Measurements from ENCODE around the gene STOML1. TPM values are rescaled to one million over a fixed set of nuclear protein-coding genes. Genes with fewer than 3 reads are reported as not detected.

Gene STOML1
- total RNA-seq (2014; rRNA removed; shearing (Covaris generic)): 14.1 and 19.9 TPM in 2 replicates

DNA sequence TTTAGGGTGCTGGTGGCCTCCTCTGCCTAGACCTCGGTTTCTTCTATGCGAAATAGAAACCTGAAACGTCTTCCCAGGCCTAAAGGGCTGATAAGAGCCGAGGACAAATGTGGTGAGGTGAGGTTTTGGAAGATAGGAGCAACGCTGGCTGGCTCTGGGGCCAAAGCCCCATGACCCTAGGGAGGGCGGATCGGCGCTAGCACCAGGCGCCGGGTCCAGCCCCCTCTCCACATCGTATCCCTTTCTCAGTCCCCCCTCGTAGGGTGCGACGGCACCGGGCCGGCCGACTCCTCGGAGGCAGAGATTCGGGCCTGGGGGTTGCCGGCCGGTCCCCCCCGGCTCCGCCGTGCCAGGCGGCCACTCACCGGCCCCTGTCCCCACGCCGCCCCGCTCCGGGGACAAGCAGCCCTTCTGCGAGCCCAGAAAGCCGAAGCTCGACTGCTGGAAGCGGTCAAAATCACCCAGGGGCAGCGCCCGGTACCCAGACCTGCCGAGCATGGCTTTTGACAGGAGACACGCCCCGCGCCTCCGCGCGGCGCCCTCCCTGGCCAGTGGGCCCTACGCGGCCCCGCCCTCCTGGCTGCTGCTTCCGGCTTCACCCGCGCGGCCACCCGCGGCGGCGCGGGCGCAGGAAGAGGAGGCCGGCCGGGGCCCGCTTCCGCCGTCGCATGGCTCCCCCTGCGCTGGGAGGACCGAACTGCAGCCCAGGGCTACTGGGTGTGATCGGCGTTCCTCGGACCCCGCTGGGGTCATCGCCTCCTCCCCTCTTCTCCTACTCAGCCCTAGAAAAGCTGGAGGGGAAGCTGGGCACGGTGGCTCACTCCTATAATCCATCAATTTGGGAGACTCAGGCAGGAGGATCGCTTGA lies at the start of gene STOML1:
Gene STOML1 (minus strand): TSS at position 570 of the 868 bp plus-strand sequence. CDS start 72 bp downstream, at position 498.
- peak; percentile 97 for DNase-seq (ENCODE audit: low read depth)

GRCh38 chr15:74041311-74041756 lies 49.2 kb upstream of the STOML1 start:
- no peak for DNase-seq (ENCODE audit: low read depth)

GRCh38 chr15:74040109-74040850 lies 48.2 kb upstream of the STOML1 start:
- DNase-seq (ENCODE audit: low read depth): peak; percentile 91

- no peak for DNase-seq (ENCODE audit: low read depth)
These were observed 47.5 kb upstream of the STOML1 start for GRCh38 chr15:74039656-74040010.

DNA sequence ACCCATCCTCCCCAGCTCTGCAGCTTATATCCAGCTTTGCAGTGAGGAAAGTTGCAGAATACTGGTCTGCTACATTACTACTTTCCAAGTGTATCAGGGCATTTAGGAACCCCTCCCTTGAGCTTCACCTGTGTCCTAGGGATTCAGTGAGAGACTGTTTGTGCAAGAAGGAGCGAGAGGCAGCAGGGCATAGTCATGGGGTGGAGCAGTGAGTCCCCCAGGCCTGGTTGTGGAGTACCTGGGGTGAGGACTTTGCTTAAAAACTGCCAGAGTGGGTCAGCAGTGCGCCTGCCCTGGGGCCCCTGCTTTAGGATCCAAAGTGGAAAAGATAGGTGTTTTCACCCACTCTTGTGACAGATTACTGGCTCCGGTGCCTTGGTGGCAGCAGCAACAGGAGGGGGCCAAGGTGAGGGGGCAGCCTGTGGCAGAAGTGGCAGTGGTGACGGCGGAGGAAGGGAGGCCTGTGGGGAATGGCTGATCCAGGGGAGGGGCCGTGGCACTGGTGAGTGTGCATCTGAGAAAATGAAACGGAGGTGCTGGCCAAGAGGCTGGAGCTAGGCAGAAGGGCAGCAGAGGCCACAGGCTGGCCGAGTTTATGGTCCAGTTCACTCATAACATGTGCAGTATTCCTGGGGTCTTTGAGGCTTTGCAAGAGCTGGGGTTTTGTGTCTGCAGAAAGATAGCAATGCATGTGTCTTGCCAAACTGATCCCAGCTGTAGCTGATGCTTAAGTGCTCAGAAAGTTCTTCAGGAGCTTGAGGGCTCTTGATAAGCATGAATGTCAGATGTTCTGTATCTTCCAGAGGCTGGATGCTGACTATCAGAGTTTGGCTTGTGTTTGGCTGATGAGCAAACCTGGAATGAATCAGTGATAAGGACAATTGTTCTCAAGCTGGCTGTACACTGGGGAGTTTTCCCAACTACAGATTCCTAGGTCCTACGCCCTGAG lies 46.9 kb upstream of the STOML1 start:
- no peak for DNase-seq (ENCODE audit: low read depth)

DNA sequence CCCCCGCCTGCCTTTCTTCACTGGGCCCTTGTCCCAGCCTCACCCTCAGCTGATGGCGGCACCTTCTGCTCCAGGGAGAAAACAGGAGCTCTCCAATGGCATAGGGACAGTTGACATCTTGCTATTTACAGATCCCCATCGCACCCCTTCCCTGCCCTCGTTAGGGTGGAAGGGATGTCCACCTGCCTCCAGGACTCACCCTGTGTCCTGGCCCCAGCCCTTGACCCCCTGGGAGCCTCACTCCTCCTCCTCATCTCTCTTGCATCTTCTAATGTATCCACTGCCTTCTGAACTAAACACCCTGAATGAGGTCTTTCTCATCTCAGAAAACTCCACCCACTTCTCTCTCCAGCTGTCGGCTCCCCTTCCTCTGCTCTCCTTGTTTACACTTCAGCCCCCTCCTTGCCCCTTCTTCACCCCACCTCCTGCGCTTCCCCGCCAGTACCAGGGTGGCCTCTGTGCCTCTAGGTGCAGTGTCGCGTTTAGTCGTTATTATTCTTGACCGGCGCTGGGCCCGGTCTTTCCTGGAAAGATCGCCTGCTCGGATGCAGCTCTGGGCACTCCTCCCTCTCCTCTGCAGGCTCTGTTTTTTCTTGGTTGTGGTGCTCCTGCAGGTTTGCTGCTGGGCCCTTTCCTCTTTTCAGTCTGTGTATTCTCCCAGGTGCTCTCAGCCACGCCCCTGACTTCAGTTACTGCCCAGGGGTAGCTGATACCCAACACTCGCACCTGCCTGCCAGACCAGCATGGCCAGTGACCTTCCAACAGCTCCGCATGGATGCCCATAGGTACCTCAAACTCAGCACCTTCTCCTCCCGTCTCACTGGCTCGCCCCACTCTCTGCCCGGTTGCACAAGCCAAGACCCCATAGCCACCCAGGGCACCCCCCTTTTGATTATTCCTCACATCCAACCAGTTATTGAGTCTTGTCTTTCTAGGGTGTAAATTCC lies 45.3 kb upstream of the STOML1 start:
- DNase-seq (ENCODE audit: low read depth): no peak

- peak; percentile 38 for DNase-seq (ENCODE audit: low read depth)
These were observed 44.4 kb upstream of the STOML1 start for GRCh38 chr15:74036271-74037170.

DNA sequence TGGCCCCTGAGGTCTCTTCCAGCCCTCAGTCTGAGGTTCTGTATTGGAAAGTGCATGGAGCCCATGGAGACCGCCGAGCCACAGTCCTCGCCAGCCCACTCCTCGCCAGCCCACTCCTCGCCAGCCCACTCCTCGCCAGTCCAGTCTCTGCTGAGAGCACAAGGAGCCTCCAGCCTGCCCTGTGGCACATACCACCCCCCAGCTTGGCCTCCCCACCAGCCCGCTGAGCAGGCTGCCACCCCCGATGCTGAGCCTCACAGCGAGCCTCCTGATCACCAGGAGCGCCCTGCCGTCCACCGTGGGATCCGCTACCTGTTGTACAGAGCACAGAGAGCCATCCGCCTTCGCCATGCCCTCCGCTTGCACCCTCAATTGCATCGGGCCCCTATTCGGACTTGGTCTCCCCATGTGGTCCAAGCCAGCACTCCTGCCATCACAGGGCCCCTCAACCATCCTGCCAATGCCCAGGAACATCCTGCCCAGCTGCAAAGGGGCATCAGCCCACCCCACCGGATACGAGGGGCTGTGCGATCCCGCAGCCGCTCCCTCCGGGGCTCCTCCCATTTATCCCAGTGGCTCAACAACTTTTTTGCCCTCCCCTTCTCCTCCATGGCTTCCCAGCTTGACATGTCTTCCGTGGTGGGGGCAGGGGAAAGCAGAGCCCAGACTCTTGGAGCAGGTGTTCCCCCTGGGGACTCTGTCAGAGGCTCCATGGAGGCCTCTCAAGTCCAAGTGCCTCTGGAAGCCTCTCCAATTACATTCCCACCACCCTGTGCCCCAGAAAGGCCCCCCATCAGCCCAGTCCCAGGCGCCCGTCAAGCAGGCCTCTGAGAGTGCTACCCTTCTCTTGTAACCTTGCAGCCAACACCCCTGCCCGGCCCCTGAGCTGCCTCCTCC lies 43.3 kb upstream of the STOML1 start:
- DNase-seq (ENCODE audit: low read depth): no peak

DNA sequence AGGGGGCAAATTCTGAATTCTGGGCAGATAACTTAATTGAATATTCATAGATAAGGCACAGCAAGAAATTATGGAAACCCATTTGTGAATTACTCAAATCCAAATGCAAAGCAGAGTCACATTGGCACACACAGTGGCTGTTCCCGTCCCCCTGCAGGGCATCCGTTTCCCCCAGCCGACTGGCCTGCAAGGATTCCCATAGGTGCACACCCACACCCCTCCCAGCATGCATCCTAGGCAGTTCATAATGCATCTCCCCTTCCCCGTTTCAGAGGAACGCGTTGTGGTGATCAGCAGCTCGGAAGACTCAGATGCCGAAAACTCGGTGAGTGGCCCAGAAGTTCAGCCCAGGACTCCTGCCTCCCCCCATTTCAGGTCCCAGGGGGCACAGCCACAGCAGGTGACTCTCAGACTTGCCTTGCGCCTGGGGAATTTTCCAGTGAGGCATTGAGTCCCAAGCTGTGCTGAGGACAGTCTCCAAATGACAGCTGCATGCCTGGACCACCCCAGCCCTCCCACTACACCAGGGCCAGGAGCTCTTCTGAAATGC lies 42.2 kb upstream of the STOML1 start:
- no peak for DNase-seq (ENCODE audit: low read depth)

- DNase-seq (ENCODE audit: low read depth): no peak
These were observed 40.8 kb upstream of the STOML1 start for GRCh38 chr15:74032606-74033561.

DNA sequence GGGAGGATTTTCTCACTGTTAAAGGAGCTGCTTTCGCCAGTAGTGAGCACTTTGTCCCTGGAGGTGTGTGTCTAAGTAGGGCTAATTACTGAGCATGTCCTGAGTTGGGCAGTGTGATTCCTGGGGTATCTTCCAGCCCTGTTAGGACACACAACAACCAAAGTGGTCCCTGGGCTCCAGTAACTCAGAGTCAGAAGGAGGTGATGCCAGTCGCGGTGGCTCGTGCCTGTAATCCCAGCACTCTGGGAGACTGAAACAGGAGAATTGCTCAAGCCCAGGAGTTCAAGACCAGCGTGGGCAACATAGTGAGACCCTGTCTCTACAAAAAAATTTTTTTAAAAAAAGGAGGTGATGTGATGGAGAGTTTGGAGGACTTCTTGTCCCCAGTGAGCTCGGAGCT lies 40.0 kb upstream of the STOML1 start:
- no peak for DNase-seq (ENCODE audit: low read depth)

GRCh38 chr15:74028646-74029045 lies 36.6 kb upstream of the STOML1 start:
- no peak for DNase-seq (ENCODE audit: low read depth)

DNA sequence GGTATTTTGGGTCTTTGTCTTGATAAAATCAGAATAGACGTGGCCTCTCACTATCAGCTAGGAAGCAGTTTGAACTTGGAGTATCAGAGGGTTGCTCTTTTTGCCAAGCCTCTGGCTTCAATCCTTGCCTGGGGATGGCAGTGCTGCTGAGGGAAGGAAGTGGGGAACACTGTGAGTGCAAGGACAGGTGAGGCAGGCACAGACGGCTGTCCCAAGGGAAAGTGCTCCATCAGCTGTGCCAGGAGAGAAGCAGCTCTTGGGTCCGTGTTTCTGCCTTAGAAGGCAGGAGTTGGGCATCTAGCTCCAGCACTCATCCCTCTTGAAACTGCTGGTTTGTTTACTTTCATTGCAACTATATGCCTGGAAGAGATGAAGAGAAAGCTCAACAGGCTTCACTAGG lies 35.6 kb upstream of the STOML1 start:
- no peak for DNase-seq (ENCODE audit: low read depth)

DNA sequence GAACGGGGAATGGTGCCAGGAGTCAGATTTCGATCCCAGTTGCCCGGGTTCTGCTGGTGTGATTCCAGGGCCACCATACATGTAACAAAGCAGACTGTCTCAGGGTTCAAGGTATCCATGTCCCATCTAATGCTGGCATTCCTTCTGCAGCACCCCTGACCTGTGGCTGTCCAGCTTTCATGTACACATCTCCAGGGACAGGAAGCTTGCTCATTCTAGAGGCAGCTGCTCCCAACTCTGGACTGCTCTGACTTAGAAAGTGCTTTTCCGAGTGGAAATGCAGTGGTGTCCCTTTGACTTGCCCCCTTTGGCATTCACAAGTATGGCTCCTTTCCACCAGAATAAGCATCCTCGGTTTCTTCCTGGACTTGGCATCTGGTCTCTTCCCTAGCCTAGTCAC lies 33.3 kb upstream of the STOML1 start:
- no peak for DNase-seq (ENCODE audit: low read depth)

GRCh38 chr15:74024687-74025086 lies 32.6 kb upstream of the STOML1 start:
- no peak for DNase-seq (ENCODE audit: low read depth)

DNA sequence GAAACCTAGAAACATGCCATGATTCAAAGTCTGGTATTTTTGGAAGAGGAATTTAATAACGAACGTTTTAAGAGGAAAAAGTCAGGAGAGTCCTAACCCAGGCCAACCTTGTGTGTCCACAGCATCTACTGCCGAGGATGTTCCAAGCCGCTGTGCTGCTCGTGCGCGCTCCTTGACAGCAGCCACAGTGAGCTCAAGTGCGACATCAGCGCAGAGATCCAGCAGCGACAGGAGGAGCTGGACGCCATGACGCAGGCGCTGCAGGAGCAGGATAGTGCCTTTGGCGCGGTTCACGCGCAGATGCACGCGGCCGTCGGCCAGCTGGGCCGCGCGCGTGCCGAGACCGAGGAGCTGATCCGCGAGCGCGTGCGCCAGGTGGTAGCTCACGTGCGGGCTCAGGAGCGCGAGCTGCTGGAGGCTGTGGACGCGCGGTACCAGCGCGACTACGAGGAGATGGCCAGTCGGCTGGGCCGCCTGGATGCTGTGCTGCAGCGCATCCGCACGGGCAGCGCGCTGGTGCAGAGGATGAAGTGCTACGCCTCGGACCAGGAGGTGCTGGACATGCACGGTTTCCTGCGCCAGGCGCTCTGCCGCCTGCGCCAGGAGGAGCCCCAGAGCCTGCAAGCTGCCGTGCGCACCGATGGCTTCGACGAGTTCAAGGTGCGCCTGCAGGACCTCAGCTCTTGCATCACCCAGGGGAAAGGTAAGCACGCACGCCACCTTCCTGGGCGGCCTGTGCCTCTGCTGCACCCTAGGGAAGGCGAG lies 30.8 kb upstream of the STOML1 start:
- no peak for DNase-seq (ENCODE audit: low read depth)
